Measurements from ENCODE around the gene YIPF7. TPM values are rescaled to one million over a fixed set of nuclear protein-coding genes. Genes with fewer than 3 reads are reported as not detected.

Gene YIPF7
- total and polyA plus RNA-seq, 7 experiments from 2014 or later, result not detected

- Mint-ChIP-seq H3K27ac (no peak overlapping the region), H3K9me3 (no peaks in the 10 kb centered on the region), H3K4me3 (no peak overlapping the region), H3K36me3 (peaks cover 0 to 3% (median 0%) of the 10 kb centered on the region in 5 donors), H3K27me3 (peaks cover 0 to 17% (median 10%) of the 10 kb centered on the region in 5 donors), H3K4me1 (peaks cover 0 to 1% (median 0%) of the 10 kb centered on the region in 7 donors)
- Histone ChIP-seq H3K36me3 (ENCODE audit: control insufficient read depth in 2 of 3, insufficient read depth in 3 of 3, low read length in 3 of 3) (no peaks in the 10 kb centered on the region), H3K27ac (ENCODE audit: low read depth, low read length) (no peak overlapping the region), H3K27me3 (ENCODE audit: control insufficient read depth in 2 of 2, insufficient read depth in 2 of 2, low read length in 2 of 2) (no peaks in the 10 kb centered on the region), H3K4me3 (ENCODE audit: low read length) (no peak overlapping the region), H3K9me3 (ENCODE audit: control insufficient read depth in 2 of 3, low read length in 3 of 3) (no peaks in the 10 kb centered on the region), H3K4me1 (ENCODE audit: control insufficient read depth in 2 of 2, insufficient read depth in 2 of 2, low read length in 2 of 2) (no peaks in the 10 kb centered on the region)
- intact Hi-C loops (cut with micrococcal nuclease), result no loop called here
- ChIA-PET CTCF (no interaction called here), POLR2A (no interaction called here)
- DNase-seq, result no peak
- ATAC-seq, result peak; percentile 46
Observed at GRCh38 chr4:44662623-44663005, 11.2 kb upstream of the YIPF7 start.

- peaks cover 0 to 3% (median 0%) of the 10 kb centered on the region in 5 donors for H3K36me3 Mint-ChIP-seq
- no peak overlapping the region for H3K27ac ChIP-seq (ENCODE audit: low read depth, low read length)
- H3K9me3 Mint-ChIP-seq, result no peaks in the 10 kb centered on the region
- ChIA-PET CTCF (no interaction called here), POLR2A (no interaction called here)
- peaks cover 0 to 17% (median 10%) of the 10 kb centered on the region in 5 donors for H3K27me3 Mint-ChIP-seq
- intact Hi-C loops (cut with micrococcal nuclease), result no loop called here
- H3K4me1 Mint-ChIP-seq, result peaks cover 0 to 1% (median 0%) of the 10 kb centered on the region in 7 donors
- no peak overlapping the region for H3K4me3 Mint-ChIP-seq
- no peaks in the 10 kb centered on the region for H3K4me1 ChIP-seq (ENCODE audit: control insufficient read depth in 2 of 2, insufficient read depth in 2 of 2, low read length in 2 of 2)
- ATAC-seq (no peak), DNase-seq (no peak)
- no peak overlapping the region for H3K4me3 ChIP-seq (ENCODE audit: low read length)
- H3K36me3 ChIP-seq (ENCODE audit: control insufficient read depth in 2 of 3, insufficient read depth in 3 of 3, low read length in 3 of 3), result no peaks in the 10 kb centered on the region
- H3K27me3 ChIP-seq (ENCODE audit: control insufficient read depth in 2 of 2, insufficient read depth in 2 of 2, low read length in 2 of 2), result no peaks in the 10 kb centered on the region
- no peak overlapping the region for H3K27ac Mint-ChIP-seq
- no peaks in the 10 kb centered on the region for H3K9me3 ChIP-seq (ENCODE audit: control insufficient read depth in 2 of 3, low read length in 3 of 3)
Observed at GRCh38 chr4:44661940-44662622, 10.7 kb upstream of the YIPF7 start.

GRCh38 chr4:44660396-44660795 lies 9.0 kb upstream of the YIPF7 start:
- ChIA-PET POLR2A (no interaction called here), CTCF (no interaction called here)
- Mint-ChIP-seq H3K9me3 (no peaks in the 10 kb centered on the region), H3K4me1 (peaks cover 0 to 1% (median 0%) of the 10 kb centered on the region in 7 donors), H3K36me3 (peaks cover 0 to 3% (median 0%) of the 10 kb centered on the region in 5 donors), H3K27ac (no peak overlapping the region), H3K27me3 (peaks cover under 1 to 24% (median 10%) of the 10 kb centered on the region in 5 donors), H3K4me3 (no peak overlapping the region)
- no peaks in the 10 kb centered on the region for H3K9me3 ChIP-seq (ENCODE audit: control insufficient read depth in 2 of 3, low read length in 3 of 3)
- intact Hi-C loops (cut with micrococcal nuclease), result no loop called here
- H3K27me3 ChIP-seq (ENCODE audit: control insufficient read depth in 2 of 2, insufficient read depth in 2 of 2, low read length in 2 of 2), result no peaks in the 10 kb centered on the region
- ATAC-seq (no peak), DNase-seq (no peak)
- no peaks in the 10 kb centered on the region for H3K36me3 ChIP-seq (ENCODE audit: control insufficient read depth in 2 of 3, insufficient read depth in 3 of 3, low read length in 3 of 3)
- H3K27ac ChIP-seq (ENCODE audit: low read depth, low read length), result no peak overlapping the region
- H3K4me3 ChIP-seq (ENCODE audit: low read length), result no peak overlapping the region
- no peaks in the 10 kb centered on the region for H3K4me1 ChIP-seq (ENCODE audit: control insufficient read depth in 2 of 2, insufficient read depth in 2 of 2, low read length in 2 of 2)

GRCh38 chr4:44652002-44652401 lies 577 bp upstream of the YIPF7 start:
- Histone ChIP-seq H3K27me3 (ENCODE audit: control insufficient read depth in 2 of 2, insufficient read depth in 2 of 2, low read length in 2 of 2) (no peaks in the 10 kb centered on the region), H3K4me1 (ENCODE audit: control insufficient read depth in 2 of 2, insufficient read depth in 2 of 2, low read length in 2 of 2) (no peaks in the 10 kb centered on the region), H3K4me3 (ENCODE audit: low read length) (no peak overlapping the region), H3K27ac (ENCODE audit: low read depth, low read length) (no peak overlapping the region), H3K36me3 (ENCODE audit: control insufficient read depth in 2 of 3, insufficient read depth in 3 of 3, low read length in 3 of 3) (no peaks in the 10 kb centered on the region), H3K9me3 (ENCODE audit: control insufficient read depth in 2 of 3, low read length in 3 of 3) (no peaks in the 10 kb centered on the region)
- ChIA-PET POLR2A (no interaction called here), CTCF (no interaction called here)
- intact Hi-C loops (cut with micrococcal nuclease), result no loop called here
- H3K9me3 Mint-ChIP-seq, result no peaks in the 10 kb centered on the region
- no peak overlapping the region for H3K27ac Mint-ChIP-seq
- no peak for ATAC-seq
- no peak overlapping the region for H3K4me3 Mint-ChIP-seq
- H3K36me3 Mint-ChIP-seq, result no peaks in the 10 kb centered on the region
- no peak for DNase-seq
- peaks cover 12 to 28% (median 20%) of the 10 kb centered on the region in 5 donors for H3K27me3 Mint-ChIP-seq
- H3K4me1 Mint-ChIP-seq, result no peaks in the 10 kb centered on the region

DNA sequence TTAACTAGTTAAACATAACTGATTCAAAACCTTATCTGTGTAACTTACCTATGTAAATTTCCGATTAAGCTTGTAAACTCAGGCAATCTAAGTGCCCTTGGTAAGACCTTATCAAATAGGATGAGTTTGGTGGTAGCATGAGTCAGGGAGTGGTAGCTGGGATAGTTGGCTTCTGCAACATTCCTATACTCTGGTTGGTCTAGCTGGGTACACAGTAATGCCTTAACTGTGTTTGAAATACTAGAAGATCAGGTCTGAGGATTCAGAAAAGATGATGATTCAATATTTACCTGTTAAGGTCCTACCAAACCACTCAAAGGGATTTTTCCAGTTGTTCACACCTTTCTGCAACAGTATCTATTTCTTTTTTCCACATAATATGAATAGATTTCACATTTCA lies 5.3 kb downstream of the YIPF7 start:
- peaks cover 0 to 9% (median 0%) of the 10 kb centered on the region in 3 experiments for H3K9me3 ChIP-seq (ENCODE audit: control insufficient read depth in 2 of 3, low read length in 3 of 3)
- DNase-seq (no peak), ATAC-seq (no peak)
- intact Hi-C loops (cut with micrococcal nuclease), result no loop called here
- Mint-ChIP-seq H3K9me3 (peaks cover 3 to 26% (median 14%) of the 10 kb centered on the region in 11 donors), H3K27me3 (peaks cover 0 to 19% (median 16%) of the 10 kb centered on the region in 5 donors), H3K36me3 (peaks cover 0 to 18% (median 8%) of the 10 kb centered on the region in 5 donors), H3K27ac (no peak overlapping the region), H3K4me3 (no peak overlapping the region), H3K4me1 (no peaks in the 10 kb centered on the region)
- CTCF ChIA-PET, result no interaction called here
- H3K4me1 ChIP-seq (ENCODE audit: control insufficient read depth in 2 of 2, insufficient read depth in 2 of 2, low read length in 2 of 2), result no peaks in the 10 kb centered on the region
- no peaks in the 10 kb centered on the region for H3K36me3 ChIP-seq (ENCODE audit: control insufficient read depth in 2 of 3, insufficient read depth in 3 of 3, low read length in 3 of 3)
- no peak overlapping the region for H3K4me3 ChIP-seq (ENCODE audit: low read length)
- POLR2A ChIA-PET, result no interaction called here
- H3K27ac ChIP-seq (ENCODE audit: low read depth, low read length), result no peak overlapping the region
- no peaks in the 10 kb centered on the region for H3K27me3 ChIP-seq (ENCODE audit: control insufficient read depth in 2 of 2, insufficient read depth in 2 of 2, low read length in 2 of 2)

- H3K4me1 Mint-ChIP-seq, result no peaks in the 10 kb centered on the region
- Histone ChIP-seq H3K27me3 (ENCODE audit: control insufficient read depth in 2 of 2, insufficient read depth in 2 of 2, low read length in 2 of 2) (no peaks in the 10 kb centered on the region), H3K27ac (ENCODE audit: low read depth, low read length) (no peak overlapping the region), H3K36me3 (ENCODE audit: control insufficient read depth in 2 of 3, insufficient read depth in 3 of 3, low read length in 3 of 3) (no peaks in the 10 kb centered on the region), H3K4me1 (ENCODE audit: control insufficient read depth in 2 of 2, insufficient read depth in 2 of 2, low read length in 2 of 2) (no peaks in the 10 kb centered on the region), H3K4me3 (ENCODE audit: low read length) (no peak overlapping the region), H3K9me3 (ENCODE audit: control insufficient read depth in 2 of 3, low read length in 3 of 3) (no peaks in the 10 kb centered on the region)
- ChIA-PET CTCF (no interaction called here), POLR2A (no interaction called here)
- H3K27me3 Mint-ChIP-seq, result peaks cover 0 to 22% (median 12%) of the 10 kb centered on the region in 5 donors
- peaks cover 0 to 5% (median 5%) of the 10 kb centered on the region in 5 donors for H3K36me3 Mint-ChIP-seq
- no peak for DNase-seq
- H3K27ac Mint-ChIP-seq, result no peak overlapping the region
- H3K9me3 Mint-ChIP-seq, result peaks cover 3 to 7% (median 5%) of the 10 kb centered on the region in 11 donors
- intact Hi-C loops (cut with micrococcal nuclease), result no loop called here
- no peak overlapping the region for H3K4me3 Mint-ChIP-seq
- no peak for ATAC-seq
Observed at GRCh38 chr4:44638091-44638490, 13.3 kb downstream of the YIPF7 start.

GRCh38 chr4:44632733-44633132 lies 18.7 kb downstream of the YIPF7 start:
- H3K9me3 ChIP-seq (ENCODE audit: control insufficient read depth in 2 of 3, low read length in 3 of 3), result no peaks in the 10 kb centered on the region
- ChIA-PET CTCF (no interaction called here), POLR2A (no interaction called here)
- Mint-ChIP-seq H3K36me3 (no peaks in the 10 kb centered on the region), H3K4me3 (no peak overlapping the region), H3K4me1 (peaks cover 0 to 4% (median 0%) of the 10 kb centered on the region in 7 donors), H3K27me3 (peaks cover 0 to 11% (median 8%) of the 10 kb centered on the region in 5 donors), H3K9me3 (no peaks in the 10 kb centered on the region), H3K27ac (no peak overlapping the region)
- no peaks in the 10 kb centered on the region for H3K36me3 ChIP-seq (ENCODE audit: control insufficient read depth in 2 of 3, insufficient read depth in 3 of 3, low read length in 3 of 3)
- no peak overlapping the region for H3K4me3 ChIP-seq (ENCODE audit: low read length)
- no peak overlapping the region for H3K27ac ChIP-seq (ENCODE audit: low read depth, low read length)
- ATAC-seq, result no peak
- no peak for DNase-seq
- H3K4me1 ChIP-seq (ENCODE audit: control insufficient read depth in 2 of 2, insufficient read depth in 2 of 2, low read length in 2 of 2), result no peaks in the 10 kb centered on the region
- no peaks in the 10 kb centered on the region for H3K27me3 ChIP-seq (ENCODE audit: control insufficient read depth in 2 of 2, insufficient read depth in 2 of 2, low read length in 2 of 2)
- intact Hi-C loops (cut with micrococcal nuclease), result no loop called here

All from naive thymus-derived CD4-positive, alpha-beta T cell (primary cell).